ENCODE data around the gene POU5F2.

DNA sequence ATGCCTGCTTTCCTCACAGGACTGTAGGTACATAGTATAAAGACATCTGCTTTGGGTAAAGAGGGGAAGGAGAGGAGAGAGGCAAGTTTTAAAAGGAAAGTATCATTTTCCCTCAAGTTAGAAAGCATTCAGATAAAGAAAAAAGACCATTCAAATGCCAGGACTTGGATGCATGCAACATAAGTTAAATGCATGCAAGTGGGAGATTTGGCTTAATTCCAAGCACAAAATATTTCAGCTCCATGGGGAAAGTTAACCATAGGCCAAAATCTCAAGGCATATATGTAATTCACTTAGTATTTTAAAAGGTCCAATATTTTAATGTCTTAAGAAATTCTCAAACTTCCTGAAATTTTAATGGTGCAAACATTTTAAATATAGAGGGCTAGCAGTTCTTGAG is 36.4 kb downstream of the POU5F2 start:
- TF ChIP-seq, protein P1, sequence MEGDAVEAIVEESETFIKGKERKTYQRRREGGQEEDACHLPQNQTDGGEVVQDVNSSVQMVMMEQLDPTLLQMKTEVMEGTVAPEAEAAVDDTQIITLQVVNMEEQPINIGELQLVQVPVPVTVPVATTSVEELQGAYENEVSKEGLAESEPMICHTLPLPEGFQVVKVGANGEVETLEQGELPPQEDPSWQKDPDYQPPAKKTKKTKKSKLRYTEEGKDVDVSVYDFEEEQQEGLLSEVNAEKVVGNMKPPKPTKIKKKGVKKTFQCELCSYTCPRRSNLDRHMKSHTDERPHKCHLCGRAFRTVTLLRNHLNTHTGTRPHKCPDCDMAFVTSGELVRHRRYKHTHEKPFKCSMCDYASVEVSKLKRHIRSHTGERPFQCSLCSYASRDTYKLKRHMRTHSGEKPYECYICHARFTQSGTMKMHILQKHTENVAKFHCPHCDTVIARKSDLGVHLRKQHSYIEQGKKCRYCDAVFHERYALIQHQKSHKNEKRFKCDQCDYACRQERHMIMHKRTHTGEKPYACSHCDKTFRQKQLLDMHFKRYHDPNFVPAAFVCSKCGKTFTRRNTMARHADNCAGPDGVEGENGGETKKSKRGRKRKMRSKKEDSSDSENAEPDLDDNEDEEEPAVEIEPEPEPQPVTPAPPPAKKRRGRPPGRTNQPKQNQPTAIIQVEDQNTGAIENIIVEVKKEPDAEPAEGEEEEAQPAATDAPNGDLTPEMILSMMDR (IDR thresholded peaks at IDR 0.05) = no peak
- no peak for TF ChIP-seq POLR2A (IDR thresholded peaks at IDR 0.05)
